Right cardiac atrium (tissue), 5 donors: ENCODE data around the gene SSH2. TPM values are rescaled to one million over a fixed set of nuclear protein-coding genes. Genes with fewer than 3 reads are reported as not detected.
"Not testable (repeated sequence)": the region's sequence is repeated elsewhere in the genome, so short reads cannot be mapped to it uniquely, and the experiment has no call there.

Experiments used
- ATAC-seq, 2 donors: fragments of 200-7000 bp; cut with Tn5 transposase; one replicate each; pipeline versions ENCODE4 v1.8.0 to v1.9.1; 2020; ENCODE audit warnings: moderate library complexity in 2 of 2, mild to moderate bottlenecking in 1 of 2
- DNase-seq, 3 donors: peaks; one replicate each; pipeline ENCODE4 v3.0.0-alpha.2; 2020
- H3K27ac ChIP-seq: one replicate; pipeline ENCODE4 v1.5.1; 2013; ENCODE audit warnings: mild to moderate bottlenecking, low read length, control low read depth, moderate library complexity
- H3K27me3 ChIP-seq: one replicate; pipeline ENCODE4 v1.6.1; 2013; ENCODE audit not compliant: control insufficient read depth, insufficient read depth
- H3K4me1 ChIP-seq: one replicate; pipeline ENCODE4 v1.6.1; 2013; ENCODE audit warnings: low read length; ENCODE audit not compliant: control insufficient read depth, insufficient read depth
- H3K4me3 ChIP-seq: one replicate; pipeline ENCODE4 v1.5.1; 2013; ENCODE audit warnings: low read length, control low read depth
- H3K9me3 ChIP-seq: one replicate; pipeline ENCODE4 v1.6.1; 2013; ENCODE audit warnings: low read length; ENCODE audit not compliant: control insufficient read depth
- WGBS: extraction: QIAGEN DNeasy Blood & Tissue Kit; methylation state at CpG from one replicate; pipeline ENCODE4 v1.1.7; 2013; 5-methylcytosine and 5-hydroxymethylcytosine counted together
- intact Hi-C, 4 donors: fragments of 100-400 bp; cut with DNase I; formaldehyde crosslinking; loops; one replicate each; pipeline versions ENCODE4 v1.11.0 to v1.14.0; 2022 to 2023
- polyA plus RNA-seq: library from polyadenylated mRNA; stranded (reverse); fragments of 200-250 nt; gene quantifications from one replicate; pipeline ENCODE4 v1.2.3, GENCODE V29; 2013
- total RNA-seq, 4 donors: library from RNA; stranded (reverse); fragmentation: NEBNext Ultra II Directional; extraction: Animal tissue kit (Norgen Biotek cat#: 25700); gene quantifications; one replicate each; pipeline ENCODE4 v1.2.1, GENCODE V29; 2021
- donor health status: healthy with polysubstance abuse.
- donor health status: DM: no; HTN: yes; CAD: no.
- donor health status: DM: no; HTN: no; CAD: no.
- donor health status: DM: no; HTN: yes; CAD: no; lungs with severe emphysema.
- donor health status: DM: yes; HTN: yes; CAD: no.

The SSH2 gene
- total and polyA plus RNA-seq, 5 donors, result 18.8 to 43.5 (median 37.5) TPM

GRCh38 chr17:29873476-29873875 lies 56.6 kb downstream of the SSH2 start:
- DNase-seq (no peak), ATAC-seq (no peak)
- H3K9me3 ChIP-seq, result no peaks in the 10 kb centered on the region
- intact Hi-C loops, result no loop called here
- H3K4me1 ChIP-seq, result no peaks in the 10 kb centered on the region
- H3K27ac ChIP-seq, result no peak overlapping the region
- 92% methylated on average over 2 of the region's 2 CpGs for WGBS
- no peaks in the 10 kb centered on the region for H3K27me3 ChIP-seq
- no peak overlapping the region for H3K4me3 ChIP-seq

GRCh38 chr17:29870836-29871465 lies 59.1 kb downstream of the SSH2 start:
- H3K27me3 ChIP-seq, result no peaks in the 10 kb centered on the region
- WGBS, result 45% methylated on average over 1 of the region's 1 CpG
- no peak for DNase-seq
- H3K27ac ChIP-seq, result no peak overlapping the region
- H3K9me3 ChIP-seq, result no peaks in the 10 kb centered on the region
- no peak overlapping the region for H3K4me3 ChIP-seq
- no peaks in the 10 kb centered on the region for H3K4me1 ChIP-seq
- intact Hi-C loops, result no loop called here
- no peak for ATAC-seq

GRCh38 chr17:29867643-29868181 lies 62.3 kb downstream of the SSH2 start:
- ATAC-seq (no peak), DNase-seq (no peak)
- Histone ChIP-seq H3K27me3 (no peaks in the 10 kb centered on the region), H3K27ac (no peak overlapping the region), H3K9me3 (no peaks in the 10 kb centered on the region), H3K4me1 (no peaks in the 10 kb centered on the region), H3K4me3 (no peak overlapping the region)
- 83% methylated on average over 2 of the region's 2 CpGs for WGBS
- intact Hi-C loops, result no loop called here

- no peak overlapping the region for H3K4me3 ChIP-seq
Measured at GRCh38 chr17:29866746-29867404, 63.2 kb downstream of the SSH2 start.

GRCh38 chr17:29864615-29865014 lies 65.4 kb downstream of the SSH2 start:
- Histone ChIP-seq H3K4me1 (no peaks in the 10 kb centered on the region), H3K27ac (no peak overlapping the region), H3K4me3 (no peak overlapping the region), H3K9me3 (no peaks in the 10 kb centered on the region), H3K27me3 (no peaks in the 10 kb centered on the region)
- 100% methylated on average over 1 of the region's 1 CpG for WGBS
- intact Hi-C loops, result no loop called here
- DNase-seq, result no peak
- no peak for ATAC-seq

More at GRCh38 chr17:29866746-29867404, 63.2 kb downstream of the SSH2 start:
- H3K9me3 ChIP-seq, result no peaks in the 10 kb centered on the region
- DNase-seq (no peak), ATAC-seq (no peak)
- no peak overlapping the region for H3K27ac ChIP-seq
- no peaks in the 10 kb centered on the region for H3K4me1 ChIP-seq
- intact Hi-C loops, result no loop called here
- no peaks in the 10 kb centered on the region for H3K27me3 ChIP-seq
- WGBS, result 86% methylated on average over 5 of the region's 5 CpGs

- H3K4me1 ChIP-seq, H3K27ac ChIP-seq, H3K9me3 ChIP-seq, DNase-seq, intact Hi-C loops, ATAC-seq, H3K27me3 ChIP-seq, H3K4me3 ChIP-seq: not testable (repeated sequence)
- 97% methylated on average over 4 of the region's 4 CpGs for WGBS
Measured at GRCh38 chr17:29864123-29864522, 65.9 kb downstream of the SSH2 start.

GRCh38 chr17:29862951-29863350 lies 67.1 kb downstream of the SSH2 start:
- ATAC-seq, result no peak
- DNase-seq, result no peak
- no peaks in the 10 kb centered on the region for H3K9me3 ChIP-seq
- H3K27ac ChIP-seq, result no peak overlapping the region
- H3K4me1 ChIP-seq, result no peaks in the 10 kb centered on the region
- no peaks in the 10 kb centered on the region for H3K27me3 ChIP-seq
- no peak overlapping the region for H3K4me3 ChIP-seq
- intact Hi-C loops, result no loop called here

- no peaks in the 10 kb centered on the region for H3K9me3 ChIP-seq
- no peak overlapping the region for H3K27ac ChIP-seq
- H3K27me3 ChIP-seq, result no peaks in the 10 kb centered on the region
- intact Hi-C loops, result no loop called here
- no peaks in the 10 kb centered on the region for H3K4me1 ChIP-seq
- ATAC-seq (no peak), DNase-seq (no peak)
- no peak overlapping the region for H3K4me3 ChIP-seq
Measured at GRCh38 chr17:29862127-29862526, 67.9 kb downstream of the SSH2 start.

GRCh38 chr17:29859445-29859844 lies 70.6 kb downstream of the SSH2 start:
- H3K27me3 ChIP-seq, intact Hi-C loops, H3K4me1 ChIP-seq, ATAC-seq, H3K27ac ChIP-seq, DNase-seq, H3K9me3 ChIP-seq, H3K4me3 ChIP-seq: not testable (repeated sequence)
- WGBS, result 70% methylated on average over 4 of the region's 4 CpGs

- Histone ChIP-seq H3K27ac (no peak overlapping the region), H3K27me3 (no peaks in the 10 kb centered on the region), H3K4me3 (no peak overlapping the region), H3K4me1 (no peaks in the 10 kb centered on the region), H3K9me3 (no peaks in the 10 kb centered on the region)
- ATAC-seq, result no peak
- no peak for DNase-seq
- intact Hi-C loops, result no loop called here
Measured at GRCh38 chr17:29857823-29858222, 72.2 kb downstream of the SSH2 start.

GRCh38 chr17:29857105-29857504 lies 72.9 kb downstream of the SSH2 start:
- H3K9me3 ChIP-seq, ATAC-seq, H3K4me1 ChIP-seq, intact Hi-C loops, H3K27ac ChIP-seq, H3K4me3 ChIP-seq, H3K27me3 ChIP-seq, DNase-seq: not testable (repeated sequence)
- WGBS, result 94% methylated on average over 4 of the region's 4 CpGs
